Tibial nerve (tissue), 4 donors: ENCODE data around the gene NR2F1-AS1.

Experiments
- CTCF ChIP-seq, 5 experiments: fragments of 200-600 bp in 3 of 5; fragments of 450-650 bp in 2 of 5; sonication (generic) in 3 of 5; IDR thresholded peaks; one replicate each; pipeline ENCODE4 v1.5.1; 2016 to 2019; ENCODE audit warnings: antibody characterized with exemption in 5 of 5, mild to moderate bottlenecking in 3 of 5, moderate library complexity in 2 of 5
- EP300 ChIP-seq, 2 donors: sonication (generic); formaldehyde crosslinking; IDR thresholded peaks; one replicate each; pipeline ENCODE4 v1.6.1; 2017; ENCODE audit warnings: antibody characterized with exemption in 2 of 2, mild to moderate bottlenecking in 1 of 2
- POLR2A ChIP-seq, 2 donors: fragments of 450-650 bp; IDR thresholded peaks; one replicate each; pipeline ENCODE4 v1.6.1; 2017; ENCODE audit warnings: antibody characterized with exemption in 2 of 2, mild to moderate bottlenecking in 2 of 2, moderate library complexity in 2 of 2

GRCh38 chr5:93433422-93433821 is 147.6 kb downstream of the NR2F1-AS1 start:
- TF ChIP-seq EP300 (IDR thresholded peaks at IDR 0.05) (no peak), CTCF (IDR thresholded peaks at IDR 0.05) (no peak), POLR2A (IDR thresholded peaks at IDR 0.05) (no peak)
